ENCODE data around the gene USP9Y. TPM values are rescaled to one million over a fixed set of nuclear protein-coding genes. Genes with fewer than 3 reads are reported as not detected.
"Not testable (repeated sequence)": the region's sequence is repeated elsewhere in the genome, so short reads cannot be mapped to it uniquely, and the experiment has no call there.

Gene USP9Y
- not detected for total RNA-seq

- no peak for ATAC-seq
Observed at GRCh38 chrY:12701181-12701695, at the start of gene USP9Y. Gene USP9Y, plus strand, starts transcription at chrY:12701231. Its CDS starts 8,217 bp downstream, at chrY:12709448.

GRCh38 chrY:12651621-12652036, 49.4 kb upstream of the USP9Y start:
- no peak for ATAC-seq

DNA sequence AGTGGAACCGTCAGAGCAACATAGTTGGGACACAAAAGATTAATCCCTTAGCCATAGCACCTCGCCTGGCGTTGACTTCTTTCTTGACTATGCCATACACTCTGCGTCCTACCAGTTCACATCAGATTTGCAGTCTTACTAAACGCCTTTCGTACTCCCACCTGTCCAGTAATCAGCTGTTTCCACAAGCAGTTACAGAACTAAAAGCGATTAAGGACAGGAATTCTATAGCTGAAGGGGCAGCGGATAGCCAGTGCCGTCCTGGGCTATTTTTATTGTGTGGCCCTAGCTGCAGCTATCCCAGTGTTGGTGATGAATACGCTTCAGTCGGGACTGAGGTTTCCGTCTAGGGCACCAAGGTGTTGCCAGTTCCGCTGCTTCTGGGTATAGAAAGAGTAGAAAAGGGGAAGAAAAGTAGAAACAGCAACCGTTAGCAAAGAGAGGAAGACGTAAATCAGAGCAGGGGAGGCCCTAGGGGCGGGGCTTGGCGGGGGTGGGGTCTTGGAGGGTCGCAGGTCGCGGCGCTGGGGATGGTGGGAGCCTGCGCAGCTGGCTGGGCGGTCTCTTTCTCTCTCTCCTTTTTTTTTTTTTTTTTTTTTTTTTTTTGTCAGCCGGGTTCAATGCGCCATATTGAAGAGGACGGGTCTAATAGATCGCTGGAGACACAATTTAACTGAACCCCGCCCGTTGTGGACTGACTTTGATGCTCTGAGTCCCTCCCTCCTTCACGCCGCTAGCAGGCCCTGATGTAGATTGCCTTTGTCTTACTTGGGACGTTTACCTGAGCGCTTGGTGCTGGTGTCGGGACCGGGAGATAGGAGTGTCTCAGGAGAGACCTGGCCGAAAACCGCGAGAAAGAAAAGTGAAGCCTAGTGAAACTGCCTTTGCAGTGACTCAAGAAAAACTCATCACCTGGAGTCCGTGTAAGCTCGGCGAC, 39.0 kb upstream of the USP9Y start:
- no peak for ATAC-seq

DNA sequence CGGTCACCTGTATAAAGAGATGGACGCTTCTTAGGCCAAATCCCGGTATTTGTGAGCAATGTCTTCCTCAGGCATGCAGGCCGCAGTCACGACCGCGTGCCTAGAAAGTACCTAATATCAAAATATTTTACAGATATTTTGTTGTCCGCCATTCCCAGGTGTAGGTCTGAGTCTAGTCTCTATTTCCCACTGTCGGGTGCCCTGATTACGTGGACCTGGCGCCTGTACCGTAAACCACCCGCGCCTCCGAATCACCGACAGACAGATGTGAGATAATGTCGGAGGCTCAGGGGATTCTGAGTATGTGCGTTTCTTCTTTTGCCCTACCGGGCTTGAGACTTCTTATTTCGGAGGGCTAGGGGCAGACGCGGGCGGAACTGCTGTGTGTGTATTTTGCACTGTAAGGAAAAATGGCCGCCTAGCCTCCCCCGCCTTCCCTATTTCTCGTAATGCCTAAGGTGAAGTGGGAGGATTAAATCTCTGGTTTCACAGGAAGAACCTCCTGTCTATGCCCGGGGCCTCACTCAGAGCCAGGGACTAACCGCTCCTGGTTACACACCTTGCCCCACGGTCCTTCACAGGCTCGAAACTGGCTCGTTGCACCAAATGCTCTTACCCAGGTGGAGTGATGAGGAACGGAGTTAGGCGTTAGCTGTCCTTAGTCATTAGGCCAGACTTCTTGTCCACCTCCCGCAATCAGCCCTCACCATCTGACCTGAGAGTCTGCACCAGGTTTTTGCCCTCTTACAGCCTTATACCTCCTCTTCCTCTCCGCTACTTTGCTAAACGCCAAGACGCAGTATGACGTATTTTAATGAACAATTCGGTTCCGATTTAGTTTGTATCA, 38.1 kb upstream of the USP9Y start:
- ATAC-seq, result no peak

DNA sequence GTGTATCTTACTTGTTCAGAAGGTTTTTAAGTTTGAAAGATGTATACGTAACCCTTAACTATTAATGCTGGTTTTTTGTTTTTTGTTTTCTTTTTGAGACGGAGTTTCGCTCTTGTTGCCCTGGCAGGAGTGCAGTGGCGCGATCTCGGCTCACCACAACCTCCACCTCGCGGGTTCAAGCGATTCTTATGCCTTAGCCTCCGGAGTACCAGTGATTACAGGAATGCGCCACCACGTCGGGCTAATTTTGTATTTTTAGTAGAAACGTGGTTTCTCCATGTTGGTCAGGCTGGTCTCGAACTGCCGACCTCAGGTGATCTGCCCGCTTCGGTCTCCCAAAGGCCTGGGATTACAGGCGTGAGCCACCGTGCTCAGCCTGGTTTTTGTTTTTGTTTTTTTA, 37.2 kb upstream of the USP9Y start:
- ATAC-seq, result not testable (repeated sequence)

- no peak for ATAC-seq
Observed at GRCh38 chrY:12678111-12678510, 22.9 kb upstream of the USP9Y start.

GRCh38 chrY:12681535-12681934, 19.5 kb upstream of the USP9Y start:
- ATAC-seq, result no peak

GRCh38 chrY:12688337-12688736, 12.7 kb upstream of the USP9Y start:
- ATAC-seq, result no peak

- ATAC-seq, result no peak
Observed at GRCh38 chrY:12700087-12700486, 944 bp upstream of the USP9Y start.

GRCh38 chrY:12702174-12702573, 1.1 kb downstream of the USP9Y start:
- no peak for ATAC-seq

- no peak for ATAC-seq
Observed at GRCh38 chrY:12710460-12710859, 9.4 kb downstream of the USP9Y start.

- ATAC-seq, result no peak
Observed at GRCh38 chrY:12715376-12715775, 14.3 kb downstream of the USP9Y start.

DNA sequence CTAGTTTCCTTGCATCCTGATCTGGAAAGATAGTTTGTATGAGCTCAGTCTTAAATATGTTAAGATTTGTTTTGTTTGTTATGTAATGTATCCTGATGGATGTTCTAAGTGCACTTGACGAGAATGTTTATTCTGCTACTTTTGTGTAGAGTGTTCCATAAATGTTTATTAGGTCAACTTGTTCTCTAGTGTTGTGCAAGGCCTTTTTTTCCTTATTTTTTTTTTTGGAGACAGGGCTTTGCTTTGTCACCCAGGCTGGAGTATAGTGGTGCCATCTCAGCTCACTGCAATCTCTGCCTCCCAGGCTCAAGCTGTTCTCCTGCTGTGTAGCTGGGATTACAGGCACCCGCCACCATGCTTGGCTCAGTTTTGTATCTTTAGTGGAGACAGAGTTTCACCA, 28.7 kb downstream of the USP9Y start:
- ATAC-seq, result no peak

DNA sequence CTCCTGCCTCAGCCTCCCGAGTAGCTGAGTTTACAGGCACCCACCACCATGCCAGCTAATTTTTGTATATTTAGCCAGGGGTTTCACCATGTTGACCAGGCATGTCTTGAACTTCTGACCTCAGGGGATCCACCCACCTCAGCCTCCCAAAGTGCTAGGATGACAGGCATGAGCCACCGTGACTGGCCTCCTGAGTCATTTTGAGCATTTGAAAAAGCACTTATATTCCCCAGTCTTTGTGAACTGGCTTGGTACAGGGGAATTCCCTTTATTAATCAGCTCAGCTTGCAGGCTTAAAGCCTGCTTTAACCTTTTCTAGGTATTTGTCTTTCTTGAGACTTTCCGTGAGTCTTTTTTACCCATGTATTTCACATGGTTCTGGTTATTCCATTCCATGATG, 32.6 kb downstream of the USP9Y start:
- no peak for ATAC-seq

DNA sequence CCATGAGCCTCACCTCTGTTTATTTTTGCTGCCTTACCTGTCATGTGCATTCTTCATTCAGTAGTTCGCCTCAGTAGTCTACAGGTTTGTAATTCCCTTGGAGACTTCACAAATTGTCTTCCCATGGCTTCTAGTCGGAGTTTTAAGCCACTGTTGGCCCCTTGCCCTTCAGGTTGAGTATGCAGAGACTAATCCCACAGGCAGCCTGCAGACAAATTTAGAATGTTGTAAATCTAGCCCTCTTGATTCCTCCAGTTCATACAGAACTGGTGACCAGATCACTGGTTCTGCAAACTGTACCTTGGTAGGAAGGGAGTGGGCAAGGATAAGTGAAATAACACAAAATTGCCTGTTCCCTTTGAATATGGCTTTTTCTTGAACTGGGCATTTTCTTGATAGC, 33.0 kb downstream of the USP9Y start:
- no peak for ATAC-seq

DNA sequence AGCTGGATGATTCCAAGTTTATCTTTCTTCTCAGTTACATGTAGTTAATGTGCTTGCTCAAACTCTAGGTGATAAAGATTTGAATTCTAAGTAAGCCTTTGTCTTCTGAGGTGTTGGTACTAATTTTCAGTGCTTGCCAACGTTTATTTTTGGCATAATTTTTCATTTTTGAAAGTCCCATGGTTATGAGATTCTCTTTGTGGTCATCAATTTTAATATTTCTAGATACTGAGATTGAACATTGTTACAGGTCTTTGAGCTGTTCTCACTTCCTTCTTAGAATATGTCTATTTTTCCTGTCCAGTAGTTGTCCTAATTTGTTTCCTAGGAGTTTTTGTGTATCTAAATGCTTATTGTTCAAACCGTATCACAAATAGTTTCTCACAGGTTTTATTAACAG, 40.4 kb downstream of the USP9Y start:
- no peak for ATAC-seq

GRCh38 chrY:12742725-12743124, 41.7 kb downstream of the USP9Y start:
- ATAC-seq, result no peak

- ATAC-seq, result no peak
Observed at GRCh38 chrY:12744091-12744490, 43.1 kb downstream of the USP9Y start.

- no peak for ATAC-seq
Observed at GRCh38 chrY:12749293-12749692, 48.3 kb downstream of the USP9Y start.

DNA sequence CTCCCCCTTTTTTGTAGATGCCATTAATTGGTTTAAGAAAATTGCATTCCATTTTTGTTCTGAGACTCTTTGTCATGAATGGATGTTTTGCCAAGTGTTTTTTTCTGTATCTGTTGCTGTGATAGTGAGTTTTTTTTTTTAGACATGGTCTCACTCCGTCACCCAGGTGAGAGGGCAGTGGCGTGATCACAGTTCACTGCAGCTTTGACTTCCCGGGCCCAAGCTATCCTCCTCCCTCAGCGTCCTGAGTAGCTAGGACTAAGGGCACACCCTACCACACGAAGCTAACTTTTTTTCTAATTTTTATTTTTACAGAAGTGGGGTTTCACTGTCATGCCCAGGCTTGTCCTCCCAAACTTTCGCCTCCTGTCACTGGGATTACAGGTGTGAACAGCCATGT, 51.8 kb downstream of the USP9Y start:
- ATAC-seq, result no peak

DNA sequence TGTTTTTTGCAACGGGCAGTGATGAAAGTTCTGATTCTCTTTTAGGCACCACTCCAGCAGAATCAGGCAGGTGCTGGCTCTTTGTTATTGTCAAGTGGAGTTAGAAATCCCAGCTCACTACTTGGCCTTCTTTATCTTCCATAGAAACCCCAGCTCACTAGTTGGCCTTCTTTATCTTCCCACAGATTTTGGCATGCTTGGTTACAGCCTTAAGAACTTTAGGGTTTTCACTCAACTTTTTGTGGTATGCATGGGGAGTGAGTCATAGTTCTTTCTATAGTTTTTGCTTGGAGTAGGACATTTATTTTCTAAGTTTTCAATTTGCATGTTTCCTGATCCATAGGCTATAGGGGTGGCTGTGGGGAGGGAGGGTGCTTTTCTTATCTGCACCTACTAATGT, 55.0 kb downstream of the USP9Y start:
- no peak for ATAC-seq

GRCh38 chrY:12765976-12766375, 64.9 kb downstream of the USP9Y start:
- ATAC-seq, result no peak

DNA sequence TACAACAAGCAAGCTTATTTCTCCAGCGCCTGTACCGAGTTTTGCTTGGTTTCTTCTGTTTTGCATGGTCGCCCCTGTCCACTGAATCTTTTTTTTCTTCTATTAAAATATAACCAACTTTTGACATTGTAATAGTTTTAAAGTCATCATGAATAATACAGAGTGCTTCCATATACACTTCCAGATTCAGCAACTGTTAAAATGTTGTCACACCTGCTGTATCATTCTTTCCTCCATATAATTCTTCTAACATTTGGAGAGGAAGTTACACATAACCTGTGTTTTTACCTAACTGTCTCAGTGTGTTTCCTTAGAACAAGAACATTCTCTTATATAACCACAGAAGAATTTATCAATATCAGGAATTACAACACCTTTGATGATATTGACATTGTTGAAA, 83.5 kb downstream of the USP9Y start:
- no peak for ATAC-seq
